Pancreas (tissue), 10 donors: ENCODE measurements around the gene TRERF1. TPM values are rescaled to one million over a fixed set of nuclear protein-coding genes. Genes with fewer than 3 reads are reported as not detected.

ENCODE experiments used
- ATAC-seq, 4 donors: fragments of 200-7000 bp; cut with Tn5 transposase; one replicate each; pipeline versions ENCODE4 v1.8.0 to v1.9.1; 2020; ENCODE audit warnings: mild to moderate bottlenecking in 4 of 4, moderate library complexity in 4 of 4
- DNase-seq, 6 donors: peaks; one replicate each; pipeline ENCODE4 v3.0.0-alpha.2; 2020
- FAIRE-seq: peaks from 2 replicates; lab custom pipeline; 2012; peaks lifted over from hg19 to GRCh38; lab: Jason Lieb, UNC
- H3K27ac ChIP-seq, 4 donors: fragments of 200-600 bp; sonication (generic); 1 replicate in 3 of 4; 2 replicates in 1 of 4; pipeline versions ENCODE4 v1.5.0 to v1.8.0; 2020
- H3K27me3 ChIP-seq, 4 donors: fragments of 200-600 bp; one replicate each; pipeline ENCODE4 v1.8.0; 2021
- H3K36me3 ChIP-seq, 3 donors: fragments of 200-600 bp; sonication (generic) in 1 of 3; one replicate each; pipeline versions ENCODE4 v1.5.0 to v1.8.0; 2020 to 2021
- H3K4me1 ChIP-seq, 3 donors: fragments of 200-600 bp; one replicate each; pipeline ENCODE4 v1.8.0; 2021
- H3K4me3 ChIP-seq, 4 donors: fragments of 200-600 bp; sonication (generic) in 2 of 4; one replicate each; pipeline versions ENCODE4 v1.5.0 to v1.8.0; 2020 to 2021
- H3K9me3 ChIP-seq, 4 donors: fragments of 200-600 bp; one replicate each; pipeline ENCODE4 v1.8.0; 2021
- WGBS, 2 donors: extraction: QIAGEN DNeasy Blood & Tissue Kit; methylation state at CpG; one replicate each; pipeline ENCODE4 v1.1.7; 2013; 5-methylcytosine and 5-hydroxymethylcytosine counted together
- intact Hi-C, 3 donors: fragments of 100-400 bp; cut with DNase I; formaldehyde crosslinking; loops; one replicate each; pipeline versions ENCODE4 v1.11.1 to v1.14.2; 2022
- polyA plus RNA-seq, 2 donors: library from polyadenylated mRNA; stranded (reverse); fragments of 200-250 nt; gene quantifications; one replicate each; pipeline ENCODE4 v1.2.3, GENCODE V29; 2013
- total RNA-seq, 6 donors: library from RNA; stranded (reverse); fragmentation: NEBNext Ultra II Directional in 4 of 6; extraction: Animal tissue kit (Norgen Biotek cat#: 25700) in 4 of 6; gene quantifications; one replicate each; pipeline versions ENCODE4 v1.2.1 to v1.2.4, GENCODE V29; 2021 to 2023
- TF ChIP-seq, protein P1 (sequence below), 4 donors: fragments of 200-600 bp; sonication (generic) in 3 of 4; IDR thresholded peaks; one replicate each; pipeline versions ENCODE4 v1.5.0 to v1.8.0; 2021; ENCODE audit warnings: antibody characterized with exemption in 4 of 4
- donor health status: healthy with polysubstance abuse.
- donor health status: DM: no; HTN: no; CAD: no; lungs with moderate emphysema.
- donor health status: DM: no; HTN: no; CAD: no.
- donor health status: control.
- donor health status: control.
- donor health status: Bipolar disorder and iron deficiency.
- donor health status: DM: yes; HTN: yes; CAD: no.
- donor health status: DM: no; HTN: no; CAD: no.
- donor health status: DM: no; HTN: no; CAD: no.
- donor health status: DM: yes; HTN: yes; CAD: no.

The TRERF1 gene
- total and polyA plus RNA-seq, 8 donors, result 0.94 to 2.5 (median 1.5) TPM

GRCh38 chr6:42236682-42237473, 214.8 kb downstream of the TRERF1 start:
- no peaks in the 10 kb centered on the region for H3K36me3 ChIP-seq
- intact Hi-C loops, result no loop called here
- ATAC-seq (no peak), FAIRE-seq (no peak), DNase-seq (no peak)
- H3K27ac ChIP-seq, result no peak overlapping the region
- no peak overlapping the region for H3K4me3 ChIP-seq
- 79 to 80% methylated on average over 5 of the region's 5 CpGs for WGBS, 2 donors
- no peaks in the 10 kb centered on the region for H3K9me3 ChIP-seq
- H3K4me1 ChIP-seq, result no peaks in the 10 kb centered on the region
- TF ChIP-seq, protein P1, sequence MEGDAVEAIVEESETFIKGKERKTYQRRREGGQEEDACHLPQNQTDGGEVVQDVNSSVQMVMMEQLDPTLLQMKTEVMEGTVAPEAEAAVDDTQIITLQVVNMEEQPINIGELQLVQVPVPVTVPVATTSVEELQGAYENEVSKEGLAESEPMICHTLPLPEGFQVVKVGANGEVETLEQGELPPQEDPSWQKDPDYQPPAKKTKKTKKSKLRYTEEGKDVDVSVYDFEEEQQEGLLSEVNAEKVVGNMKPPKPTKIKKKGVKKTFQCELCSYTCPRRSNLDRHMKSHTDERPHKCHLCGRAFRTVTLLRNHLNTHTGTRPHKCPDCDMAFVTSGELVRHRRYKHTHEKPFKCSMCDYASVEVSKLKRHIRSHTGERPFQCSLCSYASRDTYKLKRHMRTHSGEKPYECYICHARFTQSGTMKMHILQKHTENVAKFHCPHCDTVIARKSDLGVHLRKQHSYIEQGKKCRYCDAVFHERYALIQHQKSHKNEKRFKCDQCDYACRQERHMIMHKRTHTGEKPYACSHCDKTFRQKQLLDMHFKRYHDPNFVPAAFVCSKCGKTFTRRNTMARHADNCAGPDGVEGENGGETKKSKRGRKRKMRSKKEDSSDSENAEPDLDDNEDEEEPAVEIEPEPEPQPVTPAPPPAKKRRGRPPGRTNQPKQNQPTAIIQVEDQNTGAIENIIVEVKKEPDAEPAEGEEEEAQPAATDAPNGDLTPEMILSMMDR (IDR thresholded peaks at IDR 0.05), result no peak
- H3K27me3 ChIP-seq, result no peaks in the 10 kb centered on the region

- 79 to 82% methylated on average over 9 of the region's 9 CpGs for WGBS, 2 donors
- Histone ChIP-seq H3K4me3 (no peak overlapping the region), H3K36me3 (no peaks in the 10 kb centered on the region), H3K4me1 (no peaks in the 10 kb centered on the region), H3K27ac (no peak overlapping the region), H3K9me3 (no peaks in the 10 kb centered on the region), H3K27me3 (no peaks in the 10 kb centered on the region)
- intact Hi-C loops, result no loop called here
- DNase-seq (no peak), FAIRE-seq (no peak), ATAC-seq (no peak)
- TF ChIP-seq, protein P1 (IDR thresholded peaks at IDR 0.05), result no peak
Measured at GRCh38 chr6:42236030-42236429, 215.7 kb downstream of the TRERF1 start.

- H3K4me3 ChIP-seq, result no peak overlapping the region
- no peaks in the 10 kb centered on the region for H3K4me1 ChIP-seq
- no peaks in the 10 kb centered on the region for H3K9me3 ChIP-seq
- WGBS, 2 donors, result 87 to 93% methylated on average over 3 of the region's 3 CpGs
- TF ChIP-seq, protein P1 (IDR thresholded peaks at IDR 0.05), result no peak
- FAIRE-seq, result no peak
- H3K27me3 ChIP-seq, result no peaks in the 10 kb centered on the region
- no peak for ATAC-seq
- H3K27ac ChIP-seq, result no peak overlapping the region
- DNase-seq, result no peak
- intact Hi-C loops, result no loop called here
- no peaks in the 10 kb centered on the region for H3K36me3 ChIP-seq
Measured at GRCh38 chr6:42232035-42232434, 219.7 kb downstream of the TRERF1 start.

GRCh38 chr6:42230345-42231321, 221.1 kb downstream of the TRERF1 start:
- FAIRE-seq (no peak), DNase-seq (no peak), ATAC-seq (no peak)
- Histone ChIP-seq H3K27ac (no peak overlapping the region), H3K9me3 (no peaks in the 10 kb centered on the region), H3K4me3 (no peak overlapping the region), H3K36me3 (no peaks in the 10 kb centered on the region), H3K4me1 (peaks cover 0 to 11% (median 0%) of the 10 kb centered on the region in 3 donors), H3K27me3 (no peaks in the 10 kb centered on the region)
- intact Hi-C loops, result no loop called here
- 75 to 81% methylated on average over 8 of the region's 8 CpGs for WGBS, 2 donors
- TF ChIP-seq, protein P1 (IDR thresholded peaks at IDR 0.05), result no peak
